Fibroblast of skin of left quadriceps (primary cell): ENCODE data around the gene INAVA.

Source experiments
- DNase-seq, 2 experiments: peaks; one replicate each; pipeline ENCODE4 v3.0.0-alpha.2; 2013; ENCODE audit warnings: low read depth in 2 of 2

INAVA gene

DNA sequence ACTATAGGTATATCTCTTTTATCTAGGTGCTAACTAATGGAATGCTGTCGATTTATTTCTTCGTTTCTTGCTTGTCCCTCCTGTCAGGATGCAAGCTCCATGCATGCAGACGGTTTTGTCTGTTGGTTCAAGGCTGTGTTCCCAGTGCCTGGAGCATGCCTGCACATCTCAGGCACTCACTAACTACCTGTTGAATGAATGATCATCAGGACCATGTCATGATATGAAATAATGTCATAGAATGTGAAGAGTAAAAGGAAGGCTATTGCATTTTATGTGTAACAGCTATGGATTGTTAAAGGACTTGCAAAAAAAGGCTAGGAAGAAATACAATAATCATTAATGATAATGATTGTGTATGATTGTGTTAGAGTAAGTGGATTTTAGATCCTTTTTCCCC lies 17.7 kb upstream of the INAVA start:
- no peak for DNase-seq

DNA sequence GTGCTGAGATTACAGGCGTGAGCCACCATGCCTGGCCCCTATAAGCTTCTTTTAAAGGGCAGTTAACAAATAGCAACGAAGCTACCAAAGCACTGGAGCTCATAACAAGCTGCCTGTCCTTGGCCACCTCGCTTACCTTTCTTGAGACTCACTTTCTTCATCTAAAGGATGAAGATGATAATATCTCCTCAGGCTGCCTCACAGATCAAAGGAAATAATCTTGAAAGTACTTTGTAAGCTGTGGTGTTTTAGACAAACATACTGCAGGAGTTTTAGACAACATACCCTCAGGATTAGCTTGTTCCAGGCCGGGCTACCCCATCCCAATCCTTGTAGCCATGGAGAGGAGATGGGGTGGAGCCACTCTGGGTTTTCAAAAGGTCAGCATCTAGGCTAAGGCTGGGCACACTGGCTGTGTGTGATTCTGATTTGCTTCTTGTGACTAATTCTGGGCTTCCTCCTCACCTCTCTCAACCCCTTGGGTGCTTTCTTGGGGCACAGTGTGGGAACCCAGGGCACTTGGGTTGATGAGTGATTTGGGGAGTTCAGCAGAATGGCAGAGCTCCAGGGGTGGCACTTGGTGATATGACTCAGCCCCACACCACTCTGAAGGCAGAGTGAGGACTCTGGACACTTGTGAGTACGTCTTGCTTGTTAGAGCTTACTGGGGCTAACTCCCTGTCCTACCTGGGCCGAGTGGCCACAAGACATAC lies 16.7 kb upstream of the INAVA start:
- no peak for DNase-seq

DNA sequence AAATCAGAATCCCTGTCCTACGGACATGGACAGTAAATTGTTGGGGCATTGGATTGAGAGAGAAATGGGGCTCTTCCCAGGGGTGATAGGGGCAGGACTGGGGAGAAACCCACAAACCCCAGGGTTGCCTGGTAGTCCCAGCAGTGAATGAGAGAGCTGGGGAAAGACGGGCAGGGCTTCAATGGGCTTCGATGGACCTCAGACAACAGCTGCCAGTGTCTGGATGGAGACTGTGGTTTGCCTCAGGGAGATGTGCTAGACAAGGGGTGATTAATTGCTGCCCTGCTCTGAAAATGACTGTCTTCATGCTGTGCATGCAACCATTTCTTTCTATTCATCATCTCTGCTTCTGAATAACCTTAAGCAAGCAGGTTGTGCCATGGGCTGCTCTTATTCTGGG lies 14.5 kb upstream of the INAVA start:
- no peak for DNase-seq

DNA sequence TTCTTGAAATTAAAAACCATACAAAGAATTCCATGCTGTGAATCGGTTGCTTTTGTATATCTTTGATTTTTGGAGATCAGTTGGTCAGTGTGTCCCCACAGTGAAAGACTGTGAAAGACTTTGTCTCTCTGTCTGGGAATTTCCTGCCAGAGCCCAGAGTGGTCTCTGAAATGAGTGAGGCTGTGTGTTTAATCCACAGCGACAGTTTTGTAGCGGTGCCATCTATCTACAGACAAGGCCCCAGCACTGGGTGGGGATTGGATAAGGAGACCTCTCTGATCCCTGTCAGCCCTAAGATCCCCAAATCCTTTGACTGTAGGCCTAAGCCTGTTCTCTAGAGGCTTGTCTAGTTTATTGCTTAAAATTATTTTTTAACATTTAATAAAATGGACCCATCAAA lies 11.6 kb upstream of the INAVA start:
- no peak for DNase-seq

DNA sequence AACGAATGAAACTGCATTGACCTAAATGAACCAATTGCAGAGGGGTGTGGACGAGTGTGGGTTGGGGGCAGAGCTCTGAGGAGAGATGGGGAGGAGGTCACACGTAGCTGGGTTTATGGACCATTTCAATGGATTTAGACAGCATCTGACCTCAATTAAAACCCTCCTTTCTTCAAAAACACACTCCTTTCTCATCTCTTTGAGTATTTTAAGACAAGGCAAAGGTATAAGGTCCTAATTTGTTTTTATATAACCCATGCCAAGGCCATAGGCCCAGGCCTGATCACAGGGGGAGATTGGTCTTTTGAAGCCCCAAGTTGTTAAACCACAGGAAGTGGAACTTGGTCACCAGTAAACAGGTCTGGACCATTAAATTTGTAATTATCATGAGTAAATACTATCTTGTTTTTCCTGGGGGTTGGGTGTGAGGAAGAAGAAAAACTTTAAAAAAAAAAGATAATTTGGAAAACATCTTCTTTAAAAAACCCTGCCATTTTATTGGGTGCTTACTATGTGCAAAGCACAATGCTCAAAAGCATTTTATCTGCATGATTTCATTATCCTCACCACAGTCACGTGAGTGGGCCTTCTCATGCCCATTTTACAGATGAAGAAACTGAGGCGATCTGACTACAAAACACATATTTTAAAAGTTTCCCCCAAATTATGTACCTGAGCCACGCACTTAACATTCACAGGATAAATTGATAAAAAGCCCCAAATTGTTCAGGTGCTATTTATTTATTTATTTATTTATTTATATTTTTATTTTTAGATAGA lies 8.9 kb upstream of the INAVA start:
- DNase-seq, result no peak

DNA sequence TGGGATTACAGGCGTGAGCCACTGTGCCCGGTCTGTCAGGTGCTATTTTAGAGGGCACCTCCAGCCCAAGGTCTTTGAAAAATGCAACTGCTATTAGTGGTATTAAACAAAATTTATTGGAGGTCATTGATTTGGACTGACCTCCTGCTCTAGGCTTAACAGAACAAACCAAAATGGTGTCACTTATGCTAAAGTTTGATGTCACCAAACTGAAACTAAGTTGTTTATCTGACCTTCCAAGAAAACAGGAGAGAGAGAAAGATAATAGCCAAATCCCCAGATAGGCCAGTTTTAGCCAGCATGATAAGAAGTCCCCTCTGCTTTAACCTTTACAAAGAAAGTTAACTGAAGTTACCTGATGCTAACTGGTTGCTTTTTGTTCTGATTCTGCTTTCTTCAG lies 8.1 kb upstream of the INAVA start:
- DNase-seq, result no peak

DNA sequence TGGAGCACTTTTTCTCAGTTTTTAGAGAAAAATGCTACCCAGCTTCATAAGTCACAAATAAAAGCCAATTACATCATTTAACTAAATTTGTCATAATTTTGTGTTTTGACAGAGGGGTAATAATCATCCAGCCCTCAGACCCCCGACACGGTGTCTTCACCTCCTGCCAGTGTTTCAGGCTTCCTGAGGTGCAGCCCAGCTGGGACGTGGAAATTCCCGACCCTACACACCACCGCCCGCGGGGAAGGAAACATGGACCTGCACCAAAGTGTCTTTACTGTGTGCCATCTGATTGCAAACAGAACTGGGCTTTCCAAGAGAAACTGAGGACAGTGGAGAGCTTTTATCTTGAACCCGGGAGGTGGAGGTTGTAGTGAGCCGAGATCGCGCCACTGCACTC lies 7.7 kb upstream of the INAVA start:
- DNase-seq, result no peak

DNA sequence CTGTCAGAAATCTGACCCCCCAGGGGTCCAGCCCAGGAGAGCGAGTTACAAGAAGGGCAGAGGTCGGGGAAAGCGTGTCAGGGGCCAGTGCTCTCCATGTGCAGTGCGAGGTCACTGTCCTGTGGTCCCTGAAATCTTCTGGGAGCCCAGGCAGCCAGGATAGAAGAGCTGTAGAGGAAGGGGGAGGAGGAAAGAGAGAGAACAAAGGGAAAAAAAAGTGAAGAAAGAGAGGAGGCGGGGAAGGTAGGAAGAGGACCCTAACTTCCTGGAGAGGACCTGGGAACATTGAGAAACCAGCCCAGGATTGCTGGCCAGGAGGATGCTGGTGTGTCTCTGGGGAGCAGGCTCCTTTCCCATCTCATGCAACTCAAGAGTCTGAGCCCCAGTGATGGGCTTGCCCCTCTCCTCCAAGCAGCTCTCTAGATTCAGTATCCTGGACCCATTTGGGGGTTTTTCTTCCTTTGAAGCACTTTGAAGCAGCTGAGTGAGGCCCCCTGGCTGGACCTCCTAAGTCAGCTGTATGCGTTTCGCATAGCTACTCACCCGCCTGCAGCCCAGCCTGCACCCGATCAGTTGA lies 6.8 kb upstream of the INAVA start:
- no peak for DNase-seq

DNA sequence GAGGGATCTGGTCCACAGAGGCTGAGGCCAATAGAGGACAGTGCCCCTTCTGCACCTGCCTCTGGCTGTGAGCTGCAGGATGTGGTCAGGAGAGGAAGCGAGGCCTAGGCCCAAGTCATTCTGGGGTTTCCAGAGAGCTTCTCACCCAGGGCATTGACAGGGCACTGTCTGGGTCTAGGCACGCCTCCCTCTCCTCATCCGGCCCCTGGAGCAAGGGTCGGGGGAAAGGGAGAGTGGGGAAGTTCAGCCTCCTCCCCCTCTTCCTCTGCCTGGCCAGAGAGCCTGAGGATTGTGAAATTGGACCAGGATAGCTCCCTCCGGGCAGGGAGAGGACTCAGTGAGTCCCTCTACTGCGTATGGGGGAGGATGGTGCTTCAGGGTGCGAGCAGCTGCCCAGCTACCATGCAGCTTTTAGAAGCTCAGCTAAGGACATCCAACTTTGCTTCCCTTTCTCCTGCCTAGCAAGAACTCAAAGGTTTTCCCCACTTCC lies 6.3 kb upstream of the INAVA start:
- DNase-seq, result no peak

DNA sequence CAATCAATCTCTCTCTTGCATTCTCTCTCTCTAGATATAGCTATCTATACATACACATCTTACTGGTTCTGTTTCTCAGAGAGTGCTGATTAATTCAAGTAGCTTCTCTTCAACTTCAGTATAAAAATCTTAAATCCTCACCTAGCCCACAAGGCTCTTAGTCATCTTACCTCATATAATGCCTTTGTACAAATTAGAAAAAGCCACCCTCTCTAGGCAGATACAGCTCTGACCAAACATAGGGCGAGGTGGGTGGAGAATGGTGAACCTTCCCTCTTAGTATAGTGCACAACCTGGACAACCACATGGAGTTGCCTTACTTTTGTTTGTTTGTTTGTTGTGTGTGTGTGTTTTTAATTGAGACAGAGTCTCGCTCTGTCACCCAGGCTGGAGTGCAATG lies 5.1 kb upstream of the INAVA start:
- DNase-seq, result no peak

DNA sequence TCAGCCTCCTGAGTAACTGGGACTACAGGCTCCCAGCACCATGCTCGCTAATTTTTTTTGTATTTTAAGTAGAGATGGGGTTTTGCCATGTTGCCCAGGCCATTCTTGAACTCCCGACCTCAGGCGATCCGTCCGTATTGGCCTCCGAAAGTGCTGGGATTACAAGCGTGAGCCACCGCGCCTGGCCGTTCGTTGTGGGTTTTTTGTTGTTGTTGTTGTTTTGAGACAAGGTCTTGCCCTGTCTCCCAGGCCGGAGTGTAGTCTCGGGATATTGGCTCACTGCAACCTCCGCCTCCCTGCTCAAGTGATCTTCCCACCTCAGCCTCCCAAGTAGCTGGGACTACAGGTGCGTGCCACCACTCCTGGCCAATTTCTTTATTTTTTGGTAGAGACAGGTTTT lies 4.7 kb upstream of the INAVA start:
- DNase-seq, result no peak

DNA sequence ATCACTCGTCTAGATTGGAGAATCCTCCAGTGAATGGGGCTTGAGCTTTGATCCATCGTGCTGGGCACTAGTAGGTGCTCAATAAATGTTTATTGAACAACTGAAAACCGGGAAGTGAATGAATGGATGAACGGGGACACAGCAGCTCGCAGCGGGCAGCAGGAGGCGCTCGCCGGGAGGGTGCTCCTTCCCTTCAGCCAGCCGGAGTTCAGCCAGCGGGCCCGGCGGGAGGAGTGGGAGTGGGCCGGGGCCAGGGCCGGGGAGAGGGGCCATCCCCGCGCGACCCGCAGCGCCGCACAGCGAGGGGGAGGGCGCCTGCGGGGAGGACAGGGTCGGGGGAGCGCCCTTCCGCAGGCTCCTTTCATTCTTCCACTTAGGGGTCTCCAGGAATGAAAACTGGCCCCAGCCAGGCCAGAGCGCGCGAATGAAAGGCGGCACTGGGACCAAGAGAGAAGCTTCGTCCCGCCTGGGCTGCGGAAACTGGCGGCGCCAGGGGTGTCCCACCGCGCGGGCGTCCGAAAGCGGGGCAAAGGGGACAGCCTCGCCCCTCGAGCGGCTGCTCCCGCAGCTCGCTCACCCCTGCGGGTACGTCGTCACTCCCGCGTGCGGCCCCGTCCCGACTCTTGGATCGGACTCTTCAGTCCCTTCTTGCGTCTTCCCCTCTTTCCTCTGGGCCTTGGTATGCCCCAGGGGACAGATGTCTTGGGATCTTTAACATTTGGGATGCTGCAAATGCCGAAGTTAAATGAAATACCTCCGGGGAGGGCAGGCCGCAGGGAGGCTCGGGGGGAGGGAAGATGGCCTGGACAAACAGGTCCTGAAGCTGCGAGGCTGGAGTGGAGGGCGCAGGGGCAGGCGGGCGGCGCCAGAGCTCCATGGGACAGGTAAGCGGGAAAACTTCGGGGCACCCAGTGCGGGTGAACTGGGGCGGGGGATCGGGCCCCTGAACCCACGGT lies 3.6 kb upstream of the INAVA start:
- peak; percentile 14 to 24 for DNase-seq

DNA sequence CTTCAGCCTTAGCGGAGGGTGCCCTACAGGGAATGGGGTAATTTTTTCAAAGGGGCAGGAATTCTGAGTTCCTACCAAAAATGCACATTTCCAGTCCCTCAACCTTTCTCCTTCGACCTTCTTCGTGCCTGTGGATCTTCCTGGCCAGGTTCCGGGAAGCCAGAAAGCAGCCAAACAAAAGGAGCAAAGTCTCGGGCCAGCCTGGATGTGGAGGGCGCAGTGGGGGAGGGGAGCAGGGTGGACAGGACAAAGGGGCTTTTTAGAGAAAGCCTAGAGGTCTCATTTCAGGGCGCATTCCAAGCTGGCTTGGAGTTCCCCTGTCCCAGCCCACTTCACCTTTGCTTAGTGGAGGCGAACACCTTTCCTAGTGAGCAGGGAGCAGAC lies 2.9 kb upstream of the INAVA start:
- no peak for DNase-seq

DNA sequence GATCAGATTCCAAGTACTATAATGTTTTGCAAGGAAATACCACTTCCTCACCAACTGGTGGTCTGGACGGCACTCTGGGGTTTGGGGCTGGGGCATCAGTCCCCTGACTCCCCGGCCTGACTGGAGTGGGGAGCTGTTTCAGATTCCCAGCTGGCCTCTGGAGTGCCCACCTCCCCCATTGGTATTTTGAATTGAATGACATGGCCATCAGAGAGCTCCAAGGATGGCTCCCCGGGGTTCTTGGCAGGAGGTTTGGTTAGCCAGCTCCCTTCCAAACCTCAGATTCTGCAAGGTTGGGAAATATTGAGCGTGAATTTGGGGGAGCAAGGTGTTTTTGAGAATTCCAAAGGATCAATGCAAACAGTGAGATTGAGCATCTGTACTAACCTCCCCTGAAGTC lies 2.2 kb upstream of the INAVA start:
- no peak for DNase-seq

DNA sequence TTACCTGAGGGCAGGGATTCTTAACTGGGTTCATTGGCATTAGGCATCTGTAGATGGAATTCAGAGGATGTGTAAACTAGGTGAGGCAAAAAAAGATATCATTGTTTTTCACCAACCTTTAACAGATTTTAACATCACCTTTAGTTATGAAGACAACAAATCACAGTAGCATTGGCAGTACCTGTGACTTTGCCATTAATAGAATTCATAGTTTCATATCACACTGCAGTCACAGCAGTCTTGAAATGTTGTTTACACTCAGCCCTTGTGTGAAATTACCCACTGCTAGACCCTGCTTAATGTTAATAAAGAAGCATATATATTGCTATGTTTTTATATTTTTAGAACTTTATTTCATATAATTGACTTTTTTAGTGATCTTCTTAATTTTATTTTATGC lies 1.7 kb upstream of the INAVA start:
- no peak for DNase-seq

DNA sequence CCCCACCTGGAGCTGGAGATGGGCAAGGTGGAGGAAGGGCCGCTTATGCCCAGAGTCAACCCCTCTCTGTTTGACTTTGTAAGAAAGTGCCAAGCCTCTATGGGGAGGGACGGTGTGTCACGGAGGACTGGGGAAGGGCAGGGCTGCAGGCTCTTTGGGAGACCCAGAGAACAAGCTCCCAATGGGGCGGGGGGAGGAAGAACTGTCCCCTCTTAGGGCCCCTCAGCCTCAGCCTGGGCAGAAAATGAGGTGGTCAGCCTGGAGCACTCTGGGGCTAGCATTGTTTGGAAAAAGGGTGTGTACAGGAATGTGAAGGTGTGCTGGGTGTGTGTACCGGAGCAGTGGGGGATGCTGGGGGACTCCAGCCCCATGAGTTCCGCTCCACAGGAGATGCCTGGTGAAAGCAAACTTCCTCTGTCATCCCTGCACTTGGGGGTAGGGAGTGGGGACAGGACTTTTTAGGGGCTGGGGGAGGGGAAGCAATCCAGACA lies 1.2 kb upstream of the INAVA start:
- DNase-seq, result no peak

DNA sequence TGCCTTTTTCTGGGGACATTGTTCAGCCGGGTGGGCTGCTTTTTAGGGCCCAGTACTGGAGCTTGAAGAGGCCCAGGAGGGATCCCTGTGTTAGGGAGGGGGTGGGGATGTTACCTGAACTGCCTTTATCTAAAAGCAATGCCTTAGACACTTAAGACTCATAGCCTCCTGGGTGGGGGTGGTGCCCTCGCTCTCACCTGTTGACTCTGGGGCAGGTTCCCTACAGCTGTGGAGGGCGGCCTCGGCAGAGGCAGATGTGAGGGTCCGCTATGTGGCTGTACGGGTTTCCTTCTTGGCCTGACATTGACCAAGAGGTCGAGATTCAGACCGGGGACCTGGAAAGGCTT lies 716 bp downstream of the INAVA start:
- no peak for DNase-seq

DNA sequence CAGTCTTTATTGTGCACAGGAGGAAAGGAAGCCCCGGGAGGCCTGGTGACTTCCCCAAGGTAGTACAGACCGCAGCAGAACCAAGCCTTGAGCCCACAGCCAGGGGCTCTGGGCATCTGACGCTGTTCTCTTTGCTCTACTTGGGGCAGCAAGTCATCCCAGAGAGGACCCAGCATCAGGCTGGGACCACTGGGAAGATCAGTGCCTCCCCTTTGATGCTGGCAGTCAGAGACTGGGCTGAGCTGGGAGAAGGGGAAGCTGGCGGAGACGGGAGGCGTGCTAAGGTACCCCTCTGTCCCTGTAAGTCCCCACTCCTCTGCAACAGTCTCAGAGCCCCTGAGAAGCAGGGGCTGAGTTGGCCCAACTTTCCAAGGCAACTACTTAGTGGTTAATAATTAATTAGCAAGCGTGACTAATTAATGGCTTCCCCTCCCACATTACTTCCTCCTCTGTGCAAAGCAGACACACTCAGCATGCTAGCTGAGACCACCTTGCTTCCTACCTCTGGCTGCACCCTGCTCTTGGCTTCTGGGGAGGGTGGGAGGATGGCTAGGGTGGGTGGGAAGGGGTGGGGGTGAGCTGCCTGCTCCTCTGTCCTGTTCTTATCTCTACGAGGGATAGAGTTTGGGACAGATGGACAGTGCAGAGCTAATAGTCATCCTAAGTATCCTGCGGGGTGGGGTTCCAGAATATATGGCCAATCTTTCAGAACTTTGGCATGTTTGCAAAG lies 1.3 kb downstream of the INAVA start:
- no peak for DNase-seq

DNA sequence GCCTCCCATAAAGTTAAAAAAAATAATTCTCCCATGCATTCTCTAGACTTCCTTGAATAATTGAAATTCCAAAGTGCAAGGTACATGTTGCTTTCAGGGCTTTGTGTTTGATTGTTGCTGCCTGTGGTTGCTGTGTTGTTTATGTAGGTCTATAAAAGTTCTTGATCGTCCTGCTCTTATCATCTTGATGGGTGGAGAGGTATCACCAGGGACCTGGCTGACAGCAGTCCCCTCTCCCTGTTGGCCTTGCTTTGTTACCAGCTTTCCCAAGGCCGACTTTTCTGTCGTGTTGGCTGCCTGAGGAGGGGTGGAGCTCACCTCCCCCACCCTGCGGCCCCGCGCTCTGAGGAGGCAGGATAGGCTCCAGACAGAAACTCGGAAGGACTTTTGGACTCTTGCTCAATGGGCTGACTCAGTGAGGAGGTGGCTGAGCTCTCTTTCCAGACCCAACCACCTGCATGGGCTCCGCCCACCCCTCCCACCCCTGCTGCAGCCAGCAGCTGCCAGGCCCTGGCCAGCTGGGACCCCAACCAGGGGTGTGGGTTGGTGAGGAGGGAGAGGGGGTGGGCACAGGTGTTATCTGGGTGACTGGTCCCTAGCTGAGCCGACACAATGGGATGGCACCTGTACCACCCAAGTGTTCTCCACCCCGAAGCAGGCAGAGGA lies 2.0 kb downstream of the INAVA start:
- DNase-seq, result no peak

DNA sequence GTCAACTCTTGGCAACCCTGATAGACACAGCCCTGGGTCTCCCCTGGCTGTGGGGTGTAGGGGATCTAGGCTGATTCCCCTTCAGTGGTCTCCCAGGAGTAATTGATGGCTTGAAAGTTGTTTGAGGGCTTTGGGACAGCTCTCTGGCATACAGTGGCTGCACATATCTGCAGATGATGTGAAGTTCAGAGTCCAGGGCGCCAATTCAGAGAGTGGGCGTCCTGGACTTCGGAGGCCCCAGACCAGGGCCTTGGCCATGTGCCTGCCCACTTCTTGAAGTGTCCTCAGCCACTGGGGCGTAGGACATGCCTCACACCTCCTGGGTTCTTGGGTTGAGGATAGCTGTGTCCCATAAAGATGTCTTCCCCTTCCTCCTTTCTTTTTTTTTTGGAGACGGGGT lies 2.6 kb downstream of the INAVA start:
- no peak for DNase-seq

DNA sequence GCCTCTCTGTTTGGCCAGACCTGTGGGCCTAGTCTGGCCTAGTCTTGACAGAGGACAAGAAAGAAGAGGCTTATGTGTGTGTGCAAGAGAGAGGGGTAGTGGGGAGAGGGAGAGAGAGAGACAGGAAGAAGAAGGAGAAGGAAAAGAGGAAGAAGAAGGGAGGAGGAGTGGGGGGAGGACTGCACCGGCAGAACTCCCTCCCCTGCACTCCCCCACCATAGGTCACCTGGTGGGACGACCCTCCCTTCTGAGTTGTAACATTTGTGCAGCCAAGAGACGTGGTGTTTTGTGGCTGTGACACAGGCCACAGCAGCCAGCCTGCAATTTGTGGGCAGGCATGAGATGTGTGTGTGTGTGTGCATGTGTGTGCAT lies 4.3 kb downstream of the INAVA start:
- DNase-seq, result no peak
